ENCODE data around the gene TAS2R14.

The TAS2R14 gene

GRCh38 chr12:10909462-10909861 is 29.6 kb downstream of the TAS2R14 start, which contains the start of gene TAS2R13:
Gene TAS2R13 (minus strand): TSS chr12:10909562. CDS start chr12:10909298, 264 bp downstream.
- no peaks in the 10 kb centered on the region for H3K9me3 ChIP-seq (ENCODE audit: control insufficient read depth, insufficient read depth, low read length)
- no peak within 1 kb of the TSS for H3K27ac ChIP-seq (ENCODE audit: low read depth, low read length)
- peaks cover 10% of the 10 kb centered on the region; the same call in 1 of the 2 replicates for H3K4me1 ChIP-seq (ENCODE audit: control insufficient read depth, insufficient read depth, low read length)
- no peaks in the 10 kb centered on the region for H3K27me3 ChIP-seq (ENCODE audit: control insufficient read depth, insufficient read depth, low read length)
- H3K36me3 ChIP-seq (ENCODE audit: control insufficient read depth, insufficient read depth, low read length) = no peaks in the 10 kb centered on the region
- H3K9ac ChIP-seq (ENCODE audit: low read depth, low read length) = no peak within 1 kb of the TSS
- no peak within 1 kb of the TSS for H3K4me3 ChIP-seq (ENCODE audit: low read depth, low read length)

GRCh38 chr12:10904686-10905085 is 34.4 kb downstream of the TAS2R14 start:
- Histone ChIP-seq H3K27ac (ENCODE audit: low read depth, low read length) (no peak overlapping the region), H3K4me3 (ENCODE audit: low read depth, low read length) (no peak overlapping the region), H3K36me3 (ENCODE audit: control insufficient read depth, insufficient read depth, low read length) (no peaks in the 10 kb centered on the region), H3K27me3 (ENCODE audit: control insufficient read depth, insufficient read depth, low read length) (no peaks in the 10 kb centered on the region), H3K4me1 (ENCODE audit: control insufficient read depth, insufficient read depth, low read length) (no peaks in the 10 kb centered on the region), H3K9ac (ENCODE audit: low read depth, low read length) (no peak overlapping the region), H3K9me3 (ENCODE audit: control insufficient read depth, insufficient read depth, low read length) (no peaks in the 10 kb centered on the region)

GRCh38 chr12:10901427-10901826 is 37.6 kb downstream of the TAS2R14 start:
- H3K9me3 ChIP-seq (ENCODE audit: control insufficient read depth, insufficient read depth, low read length) = no peaks in the 10 kb centered on the region
- no peaks in the 10 kb centered on the region for H3K27me3 ChIP-seq (ENCODE audit: control insufficient read depth, insufficient read depth, low read length)
- no peak overlapping the region for H3K4me3 ChIP-seq (ENCODE audit: low read depth, low read length)

GRCh38 chr12:10900972-10901371 is 38.1 kb downstream of the TAS2R14 start:
- H3K4me1 ChIP-seq (ENCODE audit: control insufficient read depth, insufficient read depth, low read length) = no peaks in the 10 kb centered on the region
- no peaks in the 10 kb centered on the region for H3K9me3 ChIP-seq (ENCODE audit: control insufficient read depth, insufficient read depth, low read length)
- no peak overlapping the region for H3K9ac ChIP-seq (ENCODE audit: low read depth, low read length)
- no peak overlapping the region for H3K4me3 ChIP-seq (ENCODE audit: low read depth, low read length)
- no peak overlapping the region for H3K27ac ChIP-seq (ENCODE audit: low read depth, low read length)
- no peaks in the 10 kb centered on the region for H3K27me3 ChIP-seq (ENCODE audit: control insufficient read depth, insufficient read depth, low read length)
- no peaks in the 10 kb centered on the region for H3K36me3 ChIP-seq (ENCODE audit: control insufficient read depth, insufficient read depth, low read length)

More at GRCh38 chr12:10901427-10901826, 37.6 kb downstream of the TAS2R14 start:
- no peak overlapping the region for H3K27ac ChIP-seq (ENCODE audit: low read depth, low read length)
- H3K9ac ChIP-seq (ENCODE audit: low read depth, low read length) = no peak overlapping the region
- H3K36me3 ChIP-seq (ENCODE audit: control insufficient read depth, insufficient read depth, low read length) = no peaks in the 10 kb centered on the region
- H3K4me1 ChIP-seq (ENCODE audit: control insufficient read depth, insufficient read depth, low read length) = no peaks in the 10 kb centered on the region

GRCh38 chr12:10900530-10900929 is 38.5 kb downstream of the TAS2R14 start:
- H3K9ac ChIP-seq (ENCODE audit: low read depth, low read length) = no peak overlapping the region
- H3K9me3 ChIP-seq (ENCODE audit: control insufficient read depth, insufficient read depth, low read length) = no peaks in the 10 kb centered on the region
- H3K27ac ChIP-seq (ENCODE audit: low read depth, low read length) = no peak overlapping the region
- H3K4me1 ChIP-seq (ENCODE audit: control insufficient read depth, insufficient read depth, low read length) = no peaks in the 10 kb centered on the region
- H3K4me3 ChIP-seq (ENCODE audit: low read depth, low read length) = no peak overlapping the region
- H3K27me3 ChIP-seq (ENCODE audit: control insufficient read depth, insufficient read depth, low read length) = no peaks in the 10 kb centered on the region
- H3K36me3 ChIP-seq (ENCODE audit: control insufficient read depth, insufficient read depth, low read length) = no peaks in the 10 kb centered on the region

- no peaks in the 10 kb centered on the region for H3K9me3 ChIP-seq (ENCODE audit: control insufficient read depth, insufficient read depth, low read length)
- no peaks in the 10 kb centered on the region for H3K27me3 ChIP-seq (ENCODE audit: control insufficient read depth, insufficient read depth, low read length)
- H3K9ac ChIP-seq (ENCODE audit: low read depth, low read length) = no peak overlapping the region
- no peaks in the 10 kb centered on the region for H3K4me1 ChIP-seq (ENCODE audit: control insufficient read depth, insufficient read depth, low read length)
- H3K36me3 ChIP-seq (ENCODE audit: control insufficient read depth, insufficient read depth, low read length) = no peaks in the 10 kb centered on the region
- no peak overlapping the region for H3K4me3 ChIP-seq (ENCODE audit: low read depth, low read length)
- no peak overlapping the region for H3K27ac ChIP-seq (ENCODE audit: low read depth, low read length)
Measured at GRCh38 chr12:10896854-10897253, 42.2 kb downstream of the TAS2R14 start.

- H3K27me3 ChIP-seq (ENCODE audit: control insufficient read depth, insufficient read depth, low read length) = no peaks in the 10 kb centered on the region
- no peak overlapping the region for H3K9ac ChIP-seq (ENCODE audit: low read depth, low read length)
- no peak overlapping the region for H3K4me3 ChIP-seq (ENCODE audit: low read depth, low read length)
- H3K27ac ChIP-seq (ENCODE audit: low read depth, low read length) = no peak overlapping the region
- no peaks in the 10 kb centered on the region for H3K9me3 ChIP-seq (ENCODE audit: control insufficient read depth, insufficient read depth, low read length)
- H3K36me3 ChIP-seq (ENCODE audit: control insufficient read depth, insufficient read depth, low read length) = no peaks in the 10 kb centered on the region
- H3K4me1 ChIP-seq (ENCODE audit: control insufficient read depth, insufficient read depth, low read length) = 0 out of 2 replicates have a peak, but pooled peaks cover 4% of the 10 kb centered on the region
Measured at GRCh38 chr12:10891937-10892336, 47.1 kb downstream of the TAS2R14 start.

GRCh38 chr12:10889226-10889625 is 49.8 kb downstream of the TAS2R14 start:
- no peak overlapping the region for H3K4me3 ChIP-seq (ENCODE audit: low read depth, low read length)
- H3K9ac ChIP-seq (ENCODE audit: low read depth, low read length) = no peak overlapping the region
- H3K36me3 ChIP-seq (ENCODE audit: control insufficient read depth, insufficient read depth, low read length) = no peaks in the 10 kb centered on the region
- 0 out of 2 replicates have a peak, but pooled peaks cover 4% of the 10 kb centered on the region for H3K4me1 ChIP-seq (ENCODE audit: control insufficient read depth, insufficient read depth, low read length)
- no peak overlapping the region for H3K27ac ChIP-seq (ENCODE audit: low read depth, low read length)
- no peaks in the 10 kb centered on the region for H3K27me3 ChIP-seq (ENCODE audit: control insufficient read depth, insufficient read depth, low read length)
- H3K9me3 ChIP-seq (ENCODE audit: control insufficient read depth, insufficient read depth, low read length) = no peaks in the 10 kb centered on the region
